ENCODE data around the gene ACVR1C. TPM values are rescaled to one million over a fixed set of nuclear protein-coding genes. Genes with fewer than 3 reads are reported as not detected.
A peak's percentile ranks its signal among the peaks of the same experiment; 100 is the strongest.

Gene ACVR1C
- total and polyA plus RNA-seq, 8 donors = 0.29 to 1.6 (median 0.37) TPM

DNA sequence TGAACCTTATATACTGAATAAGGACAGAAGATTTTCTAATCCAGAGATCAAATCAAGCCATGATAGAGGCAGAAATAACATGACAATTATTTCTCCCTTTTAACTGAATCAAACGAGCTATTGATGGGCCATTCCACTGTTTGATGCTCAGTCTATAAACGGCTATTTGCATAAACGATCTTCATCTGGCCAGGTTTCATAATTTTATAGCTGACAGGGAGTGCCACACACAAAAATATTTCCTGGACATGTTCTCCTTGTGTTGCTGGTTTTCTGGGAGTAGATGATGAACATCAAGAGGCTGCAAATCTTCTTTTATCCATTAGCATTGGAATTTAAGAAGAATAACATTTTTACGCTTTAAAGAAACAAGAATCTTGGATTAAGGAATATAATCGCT is 63.1 kb downstream of the ACVR1C start:
- intact Hi-C loops (cut with DNase I) = no loop called here
- Histone ChIP-seq H3K36me3 (no peaks in the 10 kb centered on the region), H3K27me3 (no peaks in the 10 kb centered on the region), H3K4me1 (no peaks in the 10 kb centered on the region), H3K4me3 (no peak overlapping the region), H3K27ac (no peak overlapping the region), H3K9me3 (peaks cover 0 to 10% of the 10 kb centered on the region in 2 donors)
- ATAC-seq (no peak), DNase-seq (no peak)
- TF ChIP-seq CTCF (IDR thresholded peaks at IDR 0.05) = no peak

- Histone ChIP-seq H3K27ac (no peak overlapping the region), H3K27me3 (no peaks in the 10 kb centered on the region), H3K9me3 (peaks cover 0 to 10% of the 10 kb centered on the region in 2 donors), H3K36me3 (no peaks in the 10 kb centered on the region), H3K4me1 (no peaks in the 10 kb centered on the region), H3K4me3 (no peak overlapping the region)
- intact Hi-C loops (cut with DNase I) = no loop called here
- DNase-seq (no peak), ATAC-seq (no peak)
- no peak for TF ChIP-seq CTCF (IDR thresholded peaks at IDR 0.05)
These were observed 68.8 kb downstream of the ACVR1C start for GRCh38 chr2:157559890-157560289.

DNA sequence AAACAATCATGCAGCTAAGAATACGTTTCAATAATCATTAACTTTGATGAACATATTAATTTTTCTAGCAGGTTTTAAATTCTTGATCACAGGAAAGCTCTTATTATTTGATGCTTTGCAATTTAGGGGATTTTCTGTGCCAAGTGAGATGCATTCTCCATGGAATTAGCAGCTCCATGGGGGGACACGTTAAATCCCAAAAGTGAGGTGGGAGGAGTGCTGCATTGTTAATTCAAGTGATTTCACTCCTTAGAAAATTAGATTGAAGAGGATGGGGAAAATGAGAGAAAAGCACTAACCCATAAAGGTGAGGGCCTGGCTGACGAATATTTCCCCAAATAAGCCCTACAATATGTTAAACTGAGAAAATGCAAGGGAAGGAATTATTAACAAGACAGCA is 69.2 kb downstream of the ACVR1C start:
- Histone ChIP-seq H3K4me1 (no peaks in the 10 kb centered on the region), H3K36me3 (no peaks in the 10 kb centered on the region), H3K27ac (no peak overlapping the region), H3K9me3 (peaks cover 0 to 10% of the 10 kb centered on the region in 2 donors), H3K27me3 (no peaks in the 10 kb centered on the region), H3K4me3 (no peak overlapping the region)
- intact Hi-C loops (cut with DNase I) = no loop called here
- no peak for DNase-seq
- no peak for TF ChIP-seq CTCF (IDR thresholded peaks at IDR 0.05)
- no peak for ATAC-seq

DNA sequence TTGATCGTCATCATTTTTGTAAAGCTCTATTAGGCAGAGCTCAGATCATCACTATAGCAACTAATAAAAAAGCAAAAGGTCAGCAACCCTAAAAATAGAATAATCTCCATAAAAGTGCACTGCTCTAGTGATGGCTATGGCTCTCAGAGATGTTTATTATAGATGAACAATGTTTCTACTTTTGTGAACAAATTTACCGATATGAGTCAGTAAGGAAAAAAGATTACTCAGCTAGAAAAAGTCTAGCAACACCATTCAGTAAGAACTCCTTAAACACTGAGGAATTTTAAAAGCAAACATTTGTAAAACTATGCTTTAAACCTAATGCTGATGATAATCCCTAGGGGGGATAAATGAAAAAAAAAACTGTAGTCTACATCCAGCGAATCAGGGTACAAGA is 69.6 kb downstream of the ACVR1C start:
- no peaks in the 10 kb centered on the region for H3K36me3 ChIP-seq
- ATAC-seq (peak; percentile 19), DNase-seq (no peak)
- H3K27ac ChIP-seq = no peak overlapping the region
- no peaks in the 10 kb centered on the region for H3K4me1 ChIP-seq
- no peaks in the 10 kb centered on the region for H3K27me3 ChIP-seq
- H3K4me3 ChIP-seq = no peak overlapping the region
- peaks cover 0 to 6% of the 10 kb centered on the region in 2 donors for H3K9me3 ChIP-seq
- intact Hi-C loops (cut with DNase I) = no loop called here
- TF ChIP-seq CTCF (IDR thresholded peaks at IDR 0.05) = no peak

- Histone ChIP-seq H3K36me3 (no peaks in the 10 kb centered on the region), H3K27ac (no peak overlapping the region), H3K9me3 (no peaks in the 10 kb centered on the region), H3K4me3 (no peak overlapping the region), H3K4me1 (no peaks in the 10 kb centered on the region), H3K27me3 (no peaks in the 10 kb centered on the region)
- intact Hi-C loops (cut with DNase I) = no loop called here
- DNase-seq (no peak), ATAC-seq (no peak)
- TF ChIP-seq CTCF (IDR thresholded peaks at IDR 0.05) = no peak
These were observed 70.9 kb downstream of the ACVR1C start for GRCh38 chr2:157557770-157558169.

Data from left lung (tissue), 10 donors.